GM12801 (cell line): ENCODE measurements around the gene OR10T2.

Source experiments
- TF ChIP-seq, protein P1 (sequence below): IDR thresholded peaks from one replicate; pipeline ENCODE4 v1.5.1; 2011; ENCODE audit warnings: control low read depth; ENCODE audit not compliant: insufficient read length; ENCODE audit errors: extremely low read depth

OR10T2 gene

DNA sequence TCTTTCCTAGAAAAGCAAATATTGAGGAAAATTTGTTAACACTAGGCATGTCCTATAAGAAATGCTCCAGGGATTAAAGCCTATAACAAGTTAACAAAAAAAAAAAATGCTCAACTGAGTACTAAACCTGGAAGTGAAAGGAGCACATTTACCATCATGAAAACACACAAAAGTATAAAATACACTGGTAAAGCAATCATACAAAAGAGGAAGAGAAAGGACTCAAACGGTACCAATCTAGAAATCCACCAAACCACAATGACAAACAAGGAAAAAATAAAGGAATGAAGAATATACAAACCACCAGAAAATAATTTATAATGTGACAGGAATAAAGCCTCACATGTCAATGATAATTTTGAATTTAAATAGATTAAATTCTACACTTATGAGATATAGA is 24.4 kb downstream of the OR10T2 start:
- TF ChIP-seq, protein P1, sequence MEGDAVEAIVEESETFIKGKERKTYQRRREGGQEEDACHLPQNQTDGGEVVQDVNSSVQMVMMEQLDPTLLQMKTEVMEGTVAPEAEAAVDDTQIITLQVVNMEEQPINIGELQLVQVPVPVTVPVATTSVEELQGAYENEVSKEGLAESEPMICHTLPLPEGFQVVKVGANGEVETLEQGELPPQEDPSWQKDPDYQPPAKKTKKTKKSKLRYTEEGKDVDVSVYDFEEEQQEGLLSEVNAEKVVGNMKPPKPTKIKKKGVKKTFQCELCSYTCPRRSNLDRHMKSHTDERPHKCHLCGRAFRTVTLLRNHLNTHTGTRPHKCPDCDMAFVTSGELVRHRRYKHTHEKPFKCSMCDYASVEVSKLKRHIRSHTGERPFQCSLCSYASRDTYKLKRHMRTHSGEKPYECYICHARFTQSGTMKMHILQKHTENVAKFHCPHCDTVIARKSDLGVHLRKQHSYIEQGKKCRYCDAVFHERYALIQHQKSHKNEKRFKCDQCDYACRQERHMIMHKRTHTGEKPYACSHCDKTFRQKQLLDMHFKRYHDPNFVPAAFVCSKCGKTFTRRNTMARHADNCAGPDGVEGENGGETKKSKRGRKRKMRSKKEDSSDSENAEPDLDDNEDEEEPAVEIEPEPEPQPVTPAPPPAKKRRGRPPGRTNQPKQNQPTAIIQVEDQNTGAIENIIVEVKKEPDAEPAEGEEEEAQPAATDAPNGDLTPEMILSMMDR: no peak

DNA sequence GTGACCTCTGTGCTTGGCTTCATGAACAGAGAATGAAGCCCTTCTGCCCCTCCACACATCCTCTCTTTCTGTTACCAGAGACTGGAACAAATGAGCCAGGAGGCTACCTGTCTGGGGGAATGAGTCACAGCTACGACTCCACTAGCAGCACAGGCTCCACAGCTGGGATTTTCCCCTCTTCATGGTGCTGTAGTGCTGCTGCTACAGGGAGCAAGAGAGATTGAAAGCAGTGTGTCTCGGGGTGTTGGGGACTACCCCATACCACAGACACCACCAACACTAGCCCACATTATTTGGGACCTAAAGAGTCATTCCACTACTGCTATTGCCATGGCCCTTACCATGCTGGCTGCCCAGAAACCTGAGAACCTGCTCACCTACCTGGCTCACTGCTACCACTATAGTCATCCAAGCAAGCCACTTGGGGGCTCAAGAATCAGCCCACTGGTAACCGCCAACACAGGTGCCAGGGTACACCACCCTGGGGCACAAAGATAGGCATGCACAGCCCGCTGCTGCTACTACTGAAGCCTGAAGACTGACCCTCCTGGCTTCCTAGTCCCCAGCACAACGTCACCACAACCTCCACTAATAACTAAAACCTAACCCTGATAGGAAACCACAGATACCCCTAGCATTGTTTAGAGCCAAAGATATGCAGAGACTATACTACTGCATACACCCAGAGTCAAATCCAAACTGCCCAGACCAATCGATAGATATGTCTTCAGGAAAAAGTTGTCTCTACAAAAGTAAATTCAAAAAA is 27.9 kb downstream of the OR10T2 start:
- TF ChIP-seq, protein P1: no peak

DNA sequence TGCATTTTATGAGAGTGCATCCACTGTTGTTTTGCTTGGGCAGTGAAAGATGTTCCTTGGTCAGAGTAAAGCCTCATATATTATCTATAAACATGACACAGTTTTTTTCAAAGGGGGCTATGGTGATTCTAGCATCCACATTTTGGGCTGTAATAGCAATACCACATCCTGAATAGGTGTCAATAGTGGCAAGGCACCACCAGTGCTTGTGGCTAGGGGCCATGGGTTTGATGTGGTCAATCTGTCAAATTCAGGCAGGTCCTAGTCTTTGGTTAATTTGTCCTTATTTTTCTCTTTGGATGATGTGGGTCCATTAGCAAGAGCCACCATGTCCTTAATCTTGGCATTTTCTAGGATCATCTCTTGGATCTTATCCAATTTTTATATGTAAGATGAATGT is 32.5 kb downstream of the OR10T2 start:
- TF ChIP-seq, protein P1: no peak

DNA sequence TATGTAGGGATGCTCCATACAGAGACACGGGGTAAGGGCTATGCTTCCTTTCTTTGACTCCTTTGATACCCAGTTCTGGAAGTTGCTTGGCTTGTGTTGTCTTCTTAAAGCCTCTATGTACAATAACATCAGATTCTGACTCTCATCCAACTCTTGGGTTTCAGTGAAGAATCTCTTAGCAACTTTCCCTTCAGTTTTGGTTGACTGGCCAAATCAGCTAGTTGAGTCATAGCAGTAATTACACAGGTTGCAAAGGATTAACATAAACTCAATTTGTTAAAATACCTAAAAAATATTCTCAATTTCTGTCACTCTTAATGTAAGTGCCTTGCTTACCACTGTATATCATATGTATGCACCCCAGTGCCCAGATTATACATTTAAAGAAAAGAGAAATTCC is 36.3 kb downstream of the OR10T2 start:
- TF ChIP-seq, protein P1: no peak

DNA sequence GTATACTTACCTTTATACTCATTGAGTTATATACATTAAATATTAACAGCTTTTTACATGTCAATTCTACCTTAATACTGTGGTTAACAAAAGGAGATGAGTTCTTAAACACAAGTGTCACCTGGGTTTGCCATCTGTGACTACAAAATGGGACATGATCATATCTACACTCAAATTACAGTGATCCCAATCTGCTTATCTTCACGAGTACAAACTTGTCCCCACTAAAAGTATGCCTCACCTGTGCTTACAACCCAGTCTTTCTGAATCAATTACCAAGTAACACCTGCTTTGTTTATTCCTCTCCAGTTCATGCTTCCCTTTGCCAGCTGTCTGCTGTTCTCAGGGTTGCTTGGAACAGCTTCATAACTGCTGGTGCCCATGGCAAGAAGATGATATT is 36.8 kb downstream of the OR10T2 start:
- TF ChIP-seq, protein P1: no peak

DNA sequence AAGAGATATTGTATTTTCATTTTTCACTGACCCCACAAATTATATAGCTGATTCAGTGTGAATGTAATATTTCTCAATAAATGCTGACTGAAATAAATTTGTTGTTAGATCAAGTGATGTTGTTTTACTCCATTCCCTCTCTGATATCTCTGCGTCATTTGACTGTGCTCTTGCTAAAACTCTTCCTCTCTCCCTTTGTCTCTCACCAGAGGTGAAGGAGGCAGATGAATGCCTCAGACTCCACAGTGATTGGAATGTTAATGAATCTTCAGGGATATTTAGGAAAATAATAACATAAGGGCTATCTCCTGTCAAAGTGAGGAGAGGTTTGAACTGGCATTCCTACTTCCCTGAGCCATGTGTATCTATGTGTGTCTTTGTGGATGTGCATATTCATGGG is 41.8 kb downstream of the OR10T2 start:
- TF ChIP-seq, protein P1: no peak

DNA sequence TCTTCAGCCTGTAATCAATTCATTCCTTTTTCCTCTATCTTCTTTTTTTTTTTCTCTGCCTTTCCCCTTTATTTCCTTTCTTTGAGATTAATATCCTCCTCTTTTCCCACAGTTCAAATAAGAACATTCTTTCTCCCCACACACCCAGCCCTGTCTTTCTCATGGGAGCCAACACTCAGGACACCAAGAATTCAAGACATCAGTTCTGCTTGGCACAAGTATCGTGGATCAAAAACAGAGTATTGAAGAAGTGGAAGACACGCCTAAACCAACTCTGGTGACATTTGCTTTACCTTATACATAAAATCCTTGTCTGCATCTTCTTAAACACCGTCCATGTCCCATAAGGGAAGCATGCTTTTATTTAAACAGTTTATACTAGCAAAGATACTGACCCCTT is 42.6 kb downstream of the OR10T2 start:
- TF ChIP-seq, protein P1: no peak
